HG03095 (cell line): ENCODE data around the gene NSUN3.

ENCODE experiments used
- ATAC-seq: cut with Tn5 transposase; IDR thresholded peaks from one replicate; pipeline ENCODE4 v1.9.1; 2021; ENCODE audit warnings: moderate library complexity; ENCODE audit not compliant: unreplicated experiment

Gene NSUN3

GRCh38 chr3:94117729-94118128, 54.9 kb downstream of the NSUN3 start:
- no peak for ATAC-seq

DNA sequence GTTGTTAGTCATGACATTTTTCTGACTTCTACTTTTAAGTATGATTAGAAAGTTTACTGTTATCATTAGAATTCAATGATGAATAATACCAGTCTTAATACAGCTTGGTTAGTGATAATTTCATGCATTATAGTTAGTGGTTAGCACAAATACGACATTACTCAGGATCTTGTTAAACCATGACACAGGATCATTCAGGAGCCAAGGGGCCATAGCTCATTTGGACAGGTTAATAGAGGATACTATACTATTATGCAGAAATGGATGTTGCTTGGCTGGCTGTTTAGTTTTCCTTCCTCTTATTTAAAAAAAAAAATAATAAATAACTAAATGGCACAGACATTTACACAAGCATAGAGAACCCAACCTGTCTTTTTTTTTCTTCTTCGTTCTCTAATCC, 55.5 kb downstream of the NSUN3 start:
- no peak for ATAC-seq

DNA sequence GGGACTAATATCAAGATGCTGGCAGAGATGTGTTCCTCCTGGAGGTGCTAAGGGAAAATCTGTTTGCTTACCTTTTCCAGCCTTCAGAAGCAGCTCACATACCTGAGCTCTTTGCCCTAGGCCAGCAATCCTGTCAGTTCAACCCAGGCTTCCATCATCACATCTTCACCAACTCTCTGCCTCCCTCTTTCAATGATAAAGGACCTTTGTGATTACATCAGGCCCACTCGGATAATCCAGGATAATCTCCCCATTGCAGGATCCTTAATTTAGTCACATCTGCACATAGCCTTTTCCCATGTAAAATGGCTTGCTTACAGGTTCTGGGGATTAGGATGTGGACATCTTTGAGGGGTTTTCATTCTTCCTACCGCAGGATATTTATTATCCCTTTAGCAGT, 58.3 kb downstream of the NSUN3 start:
- no peak for ATAC-seq

DNA sequence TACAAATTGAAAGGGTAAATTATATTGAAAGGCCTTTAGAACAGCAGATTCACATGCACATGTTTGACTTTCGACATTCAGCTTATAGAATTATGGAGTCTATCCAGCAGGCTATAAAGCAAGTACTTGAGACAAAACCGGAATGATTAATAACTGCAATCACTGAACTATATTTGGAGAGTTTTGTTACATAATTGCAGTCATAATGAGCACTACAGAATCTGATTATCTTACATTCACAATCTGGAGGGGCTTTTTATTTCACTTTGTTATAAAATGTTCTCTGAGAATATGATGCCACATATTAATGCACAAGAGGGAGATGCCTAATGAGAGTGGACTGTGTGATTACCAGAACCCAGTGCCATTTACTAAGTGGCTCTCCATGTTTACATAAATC, 64.3 kb downstream of the NSUN3 start:
- no peak for ATAC-seq

DNA sequence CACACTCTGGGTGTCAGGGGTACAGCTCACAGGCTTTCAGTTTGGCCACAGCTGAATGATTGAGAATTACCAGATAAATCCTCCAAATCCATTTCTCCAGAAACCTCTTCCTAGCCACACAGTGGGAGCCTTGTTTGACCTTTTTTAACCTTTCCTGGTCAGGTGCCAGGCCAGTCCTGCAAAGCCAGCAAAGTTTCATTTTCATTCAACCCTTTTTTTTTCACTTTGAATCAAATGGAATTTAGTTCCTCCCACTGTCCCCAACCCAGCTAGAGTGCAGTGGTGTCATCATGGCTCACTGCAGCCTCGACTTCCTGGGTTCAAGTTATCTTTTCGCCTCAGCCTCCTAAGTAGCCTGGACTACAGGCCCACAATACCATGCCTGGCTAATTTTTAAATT, 67.8 kb downstream of the NSUN3 start:
- ATAC-seq, result no peak

DNA sequence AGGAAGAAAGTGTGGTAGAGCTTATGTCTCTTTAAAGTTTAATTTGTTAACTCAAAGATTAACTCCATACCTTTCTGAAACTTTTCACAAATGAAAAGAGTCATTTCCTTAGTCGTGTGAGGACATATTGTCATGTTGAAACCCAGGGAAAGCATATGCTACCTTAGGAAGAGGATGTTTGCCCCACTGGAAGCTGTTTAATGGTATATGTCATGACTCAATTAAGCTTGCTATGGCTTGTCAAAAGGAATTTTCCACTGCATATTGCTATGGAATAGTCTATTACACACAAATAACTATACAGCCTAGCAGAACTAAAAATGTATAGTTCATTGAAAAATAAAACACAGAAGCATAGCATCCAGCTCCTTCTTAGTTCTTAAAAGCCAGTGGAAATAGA, 69.9 kb downstream of the NSUN3 start:
- no peak for ATAC-seq

DNA sequence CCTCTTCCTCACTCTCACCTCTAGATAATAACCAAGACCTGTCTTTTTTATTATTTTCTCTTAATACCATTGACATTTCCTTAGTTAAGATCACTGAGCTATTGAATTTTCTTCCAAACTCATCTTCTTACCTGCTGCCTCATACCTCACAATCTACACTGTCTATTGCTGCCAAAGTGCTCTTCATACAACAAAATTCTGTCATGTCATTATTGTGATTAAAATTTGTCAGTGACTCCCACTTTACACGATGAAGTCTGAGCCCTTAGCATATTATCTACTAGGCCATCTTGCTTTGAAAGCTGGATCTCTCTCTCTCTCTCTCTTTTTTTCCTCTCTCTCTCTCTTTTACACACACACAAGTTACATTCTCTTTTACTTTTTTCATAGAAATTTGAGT, 73.3 kb downstream of the NSUN3 start:
- ATAC-seq, result no peak

GRCh38 chr3:94137377-94137776, 74.5 kb downstream of the NSUN3 start:
- ATAC-seq, result no peak

DNA sequence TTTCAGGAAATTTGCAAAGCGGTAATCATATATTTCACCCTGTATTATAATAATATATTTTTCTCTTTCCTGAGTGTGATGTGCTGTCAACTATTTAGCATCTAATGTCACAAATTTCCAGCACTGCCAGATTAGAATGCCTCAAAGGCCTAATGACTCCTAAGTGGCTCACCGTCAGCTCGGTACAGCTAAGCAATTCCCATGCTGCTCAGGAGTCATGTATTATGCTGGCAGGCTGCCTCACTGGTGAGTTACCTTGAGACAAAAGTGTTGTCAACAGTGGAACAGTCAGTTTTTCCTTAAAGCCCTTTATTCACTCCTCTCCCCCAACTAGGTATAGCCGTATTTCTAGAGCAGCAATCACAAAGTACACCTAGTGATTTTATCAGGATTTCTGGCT, 83.6 kb downstream of the NSUN3 start:
- ATAC-seq, result no peak

- no peak for ATAC-seq
Measured at GRCh38 chr3:94147012-94147411, 84.2 kb downstream of the NSUN3 start.

- ATAC-seq, result no peak
Measured at GRCh38 chr3:94150113-94150512, 87.3 kb downstream of the NSUN3 start.

- no peak for ATAC-seq
Measured at GRCh38 chr3:94156626-94157025, 93.8 kb downstream of the NSUN3 start.

GRCh38 chr3:94158512-94158911, 95.7 kb downstream of the NSUN3 start:
- ATAC-seq, result no peak

GRCh38 chr3:94159062-94159828, 96.4 kb downstream of the NSUN3 start:
- ATAC-seq, result no peak

DNA sequence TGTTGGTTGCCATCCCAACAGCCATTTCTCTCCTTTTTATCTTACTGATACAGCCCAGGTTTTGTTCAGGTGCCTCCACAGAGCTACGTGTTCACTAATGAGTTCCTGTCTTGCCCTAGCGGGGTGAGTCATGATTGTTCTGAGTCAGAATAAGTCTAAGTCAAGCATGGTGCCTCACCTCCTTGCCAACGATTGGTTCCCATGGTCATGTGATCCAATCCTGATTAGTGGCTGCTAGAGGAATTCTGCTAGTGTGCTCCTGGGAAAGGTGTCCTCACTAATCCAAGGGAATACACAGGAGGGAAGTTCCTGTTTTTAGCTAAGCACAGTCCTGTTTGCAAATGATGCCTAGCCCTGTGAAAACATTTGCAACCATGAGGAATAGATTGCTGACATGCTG, 99.8 kb downstream of the NSUN3 start:
- peak; percentile 69 for ATAC-seq

DNA sequence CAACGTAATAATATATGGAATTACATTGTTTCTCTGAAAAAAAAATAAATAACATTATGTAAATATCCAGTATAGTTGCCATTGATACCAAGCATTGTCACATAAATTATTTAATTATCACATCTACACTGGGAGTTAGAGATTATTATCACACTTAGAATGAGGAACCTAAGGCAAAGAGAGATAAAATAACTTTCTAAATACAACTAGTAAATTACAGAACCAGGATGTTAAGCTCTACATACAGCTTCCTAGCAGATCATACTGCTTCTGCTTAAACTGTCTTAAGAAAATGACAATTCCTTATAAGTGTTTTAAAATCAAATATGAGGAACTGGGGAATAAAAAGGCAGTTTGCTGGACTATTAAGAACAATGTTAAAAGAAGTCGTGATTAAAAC, 104.5 kb downstream of the NSUN3 start:
- ATAC-seq, result no peak

- no peak for ATAC-seq
Measured at GRCh38 chr3:94167796-94168195, 104.9 kb downstream of the NSUN3 start.

- ATAC-seq, result no peak
Measured at GRCh38 chr3:94171954-94172353, 109.1 kb downstream of the NSUN3 start.

GRCh38 chr3:94172695-94173310, 109.9 kb downstream of the NSUN3 start:
- ATAC-seq, result no peak

- ATAC-seq, result no peak
Measured at GRCh38 chr3:94173673-94174434, 111.0 kb downstream of the NSUN3 start.

DNA sequence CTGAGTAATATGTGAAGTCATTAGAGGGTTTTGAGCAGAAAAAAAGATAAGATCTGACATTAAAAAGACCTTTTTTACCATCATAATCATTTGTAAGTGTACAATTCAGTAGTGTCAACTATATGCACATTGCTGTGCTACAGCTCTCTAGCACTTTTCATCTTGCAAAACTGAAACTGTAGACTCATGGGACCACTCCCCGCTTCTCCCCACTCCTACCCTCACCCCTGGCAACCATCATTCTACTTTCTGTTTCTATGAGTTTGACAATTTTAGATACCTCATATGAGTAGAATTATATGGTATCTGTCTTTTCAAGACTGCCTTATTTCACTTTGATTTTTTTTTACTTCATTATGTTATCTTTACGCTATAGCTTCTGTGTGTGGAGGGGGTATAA, 112.8 kb downstream of the NSUN3 start:
- ATAC-seq, result no peak
